ENCODE measurements around the gene FAM149B1.

- no peak for TF ChIP-seq CTCF (IDR thresholded peaks at IDR 0.05)
- TF ChIP-seq POLR2A (IDR thresholded peaks at IDR 0.05), result no peak
Measured at GRCh38 chr10:73183667-73184281, 15.9 kb downstream of the FAM149B1 start.
